ENCODE measurements around the gene L3MBTL3.

L3MBTL3 gene

GRCh38 chr6:130185658-130186057, 167.3 kb downstream of the L3MBTL3 start:
- DNase-seq (ENCODE audit: low read depth): no peak

- no peak for DNase-seq (ENCODE audit: low read depth)
Observed at GRCh38 chr6:130187335-130188206, 169.2 kb downstream of the L3MBTL3 start.

GRCh38 chr6:130188207-130188899, 170.0 kb downstream of the L3MBTL3 start:
- no peak for DNase-seq (ENCODE audit: low read depth)

GRCh38 chr6:130189531-130190397, 171.4 kb downstream of the L3MBTL3 start:
- no peak for DNase-seq (ENCODE audit: low read depth)
